GM19467 (cell line): ENCODE results near the gene POMT1.

Source experiments
- ATAC-seq: cut with Tn5 transposase; IDR thresholded peaks from one replicate; pipeline ENCODE4 v1.9.1; 2021; ENCODE audit warnings: mild to moderate bottlenecking, moderate library complexity; ENCODE audit not compliant: unreplicated experiment

POMT1 gene

GRCh38 chr9:131523086-131523388, 20.3 kb downstream of the POMT1 start:
- ATAC-seq = no peak

GRCh38 chr9:131523451-131524435, 21.0 kb downstream of the POMT1 start:
- ATAC-seq = no peak

GRCh38 chr9:131524665-131525315, 22.1 kb downstream of the POMT1 start:
- no peak for ATAC-seq

- ATAC-seq = no peak
These were observed 23.2 kb downstream of the POMT1 start for GRCh38 chr9:131525643-131526565.

- ATAC-seq = no peak
These were observed 25.5 kb downstream of the POMT1 start for GRCh38 chr9:131528186-131528585.

GRCh38 chr9:131528886-131529505, 26.3 kb downstream of the POMT1 start:
- no peak for ATAC-seq

- ATAC-seq = no peak
These were observed 27.2 kb downstream of the POMT1 start for GRCh38 chr9:131529597-131530545.

- peak; percentile 20 for ATAC-seq
These were observed 27.8 kb downstream of the POMT1 start for GRCh38 chr9:131530546-131530919.

- peak; percentile 75 for ATAC-seq
These were observed 28.5 kb downstream of the POMT1 start, which contains the start of gene UCK1 for GRCh38 chr9:131530920-131531832. TSS of gene UCK1 (minus strand) at chr9:131531263. CDS start at chr9:131531174, 89 bp downstream.

- no peak for ATAC-seq
These were observed 32.1 kb downstream of the POMT1 start for GRCh38 chr9:131534721-131535237.

GRCh38 chr9:131537946-131538345, 35.2 kb downstream of the POMT1 start:
- ATAC-seq = no peak

GRCh38 chr9:131539223-131539923, 36.7 kb downstream of the POMT1 start:
- no peak for ATAC-seq

GRCh38 chr9:131543141-131543540, 40.4 kb downstream of the POMT1 start:
- no peak for ATAC-seq

- ATAC-seq = no peak
These were observed 42.5 kb downstream of the POMT1 start, which contains the start of gene PRRT1B for GRCh38 chr9:131545003-131545785. TSS of gene PRRT1B (plus strand) at chr9:131545523. CDS start at chr9:131545616, 93 bp downstream.

GRCh38 chr9:131545786-131546335, 43.1 kb downstream of the POMT1 start:
- ATAC-seq = no peak

- no peak for ATAC-seq
These were observed 43.8 kb downstream of the POMT1 start for GRCh38 chr9:131546336-131547084.
